GM08714 (cell line): Measurements from ENCODE around the gene COL25A1.

Experiments used
- H3K4me3 ChIP-seq: fragments of 200-500 bp; sonication (Bioruptor generic); 2 replicates; pipeline ENCODE4 v1.5.1; 2014; ENCODE audit warnings: mild to moderate bottlenecking, low read length, inconsistent platforms
- ZNF274 ChIP-seq: IDR thresholded peaks from 2 replicates; pipeline ENCODE4 v1.6.1; 2012; ENCODE audit warnings: mild to moderate bottlenecking, low read depth, low read length

COL25A1 gene

DNA sequence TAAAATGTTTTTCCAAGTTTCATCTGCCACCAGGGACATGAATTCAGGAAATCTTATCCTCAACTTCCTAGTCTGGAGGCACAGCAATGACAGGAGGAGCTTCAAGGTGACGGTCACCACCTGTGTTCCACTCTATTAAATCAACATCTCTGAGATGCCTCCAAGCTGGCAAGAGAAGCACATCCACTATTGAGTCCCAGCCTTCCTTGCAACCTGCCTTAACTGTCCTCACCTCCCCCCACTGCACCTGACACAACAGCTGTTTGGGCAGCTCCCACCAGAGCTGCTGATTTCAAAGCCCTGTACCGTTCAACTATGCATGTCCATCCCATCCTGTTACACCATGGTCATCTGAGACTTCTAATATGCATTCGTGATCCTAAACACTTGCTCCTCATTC lies 123.4 kb downstream of the COL25A1 start:
- no peak for TF ChIP-seq ZNF274
- no peak overlapping the region for H3K4me3 ChIP-seq

GRCh38 chr4:109177096-109177810 lies 125.2 kb downstream of the COL25A1 start:
- TF ChIP-seq ZNF274, result no peak
- H3K4me3 ChIP-seq, result no peak overlapping the region

DNA sequence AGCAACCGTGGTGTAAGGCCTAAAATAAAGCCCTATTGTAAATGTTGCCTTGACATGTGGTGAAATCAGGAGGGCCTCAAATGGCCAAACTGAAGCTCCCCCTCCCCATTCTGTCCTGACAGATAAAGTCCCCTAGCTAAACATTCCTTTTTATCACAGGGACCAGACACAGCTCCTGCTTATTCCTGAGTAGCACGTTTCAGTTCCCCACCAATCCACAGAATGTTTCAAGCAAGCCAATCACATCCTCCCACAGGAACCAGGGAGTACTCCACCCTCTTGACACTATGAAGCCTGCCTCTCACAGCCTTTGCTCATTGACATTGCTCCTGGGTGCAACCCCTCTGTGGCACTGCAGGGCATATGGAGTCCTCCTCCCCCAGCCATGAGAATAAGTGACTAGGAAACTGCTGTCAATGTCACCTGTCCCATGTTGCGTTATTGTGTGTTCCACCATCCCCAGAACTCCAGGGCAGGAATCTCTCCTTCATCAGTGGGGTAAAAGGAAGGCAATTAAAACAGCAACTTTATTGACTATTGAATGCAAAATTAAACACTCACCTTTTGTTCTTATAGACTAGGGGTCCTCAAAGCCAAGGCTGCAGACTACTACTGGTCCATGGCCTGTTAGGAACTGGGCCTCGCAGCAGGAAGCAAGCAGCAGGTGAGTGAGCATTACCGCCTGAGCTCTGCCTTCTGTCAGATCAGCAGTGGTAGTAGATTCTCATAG lies 128.1 kb downstream of the COL25A1 start:
- H3K4me3 ChIP-seq, result no peak overlapping the region
- no peak for TF ChIP-seq ZNF274

DNA sequence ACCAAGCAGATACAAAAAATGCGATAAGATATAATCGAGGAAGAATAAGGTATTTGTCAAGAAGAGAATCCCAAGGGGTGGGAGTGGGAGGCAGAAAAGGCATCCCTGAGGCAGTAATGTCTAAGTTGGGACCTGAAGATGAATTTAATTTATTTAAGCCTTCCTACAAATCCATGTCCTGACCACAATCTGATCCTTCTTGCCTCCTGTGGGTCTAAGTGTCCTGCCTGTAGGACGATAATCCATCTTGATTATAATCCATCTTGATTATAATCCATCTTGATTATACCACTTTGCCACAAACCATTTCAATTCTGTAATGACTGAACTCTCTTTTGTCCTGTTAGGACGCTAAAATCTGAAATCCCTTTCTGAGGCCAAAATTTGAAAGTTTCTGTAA lies 130.2 kb downstream of the COL25A1 start:
- H3K4me3 ChIP-seq, result no peak overlapping the region
- no peak for TF ChIP-seq ZNF274

GRCh38 chr4:109171070-109171469 lies 131.4 kb downstream of the COL25A1 start:
- no peak for TF ChIP-seq ZNF274

DNA sequence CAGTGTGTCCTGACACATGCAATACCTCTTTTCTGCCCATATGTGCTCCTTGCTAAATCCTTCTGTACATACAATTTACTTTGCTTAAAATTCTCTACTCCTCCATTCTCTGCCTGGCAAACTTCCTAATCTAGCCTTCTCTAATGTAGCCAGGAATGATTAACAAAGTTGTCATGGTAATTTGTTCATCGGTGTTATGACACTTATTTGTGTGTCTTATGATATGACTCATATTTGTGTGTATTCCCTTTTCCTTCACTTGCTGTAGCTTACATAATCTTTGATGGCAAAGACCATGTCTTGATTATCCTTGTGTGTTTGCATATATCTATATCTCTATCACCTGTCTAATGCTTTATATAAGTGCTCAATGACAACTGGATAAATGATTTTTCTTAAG lies 133.3 kb downstream of the COL25A1 start:
- no peak overlapping the region for H3K4me3 ChIP-seq

More at GRCh38 chr4:109171070-109171469, 131.4 kb downstream of the COL25A1 start:
- no peak overlapping the region for H3K4me3 ChIP-seq

DNA sequence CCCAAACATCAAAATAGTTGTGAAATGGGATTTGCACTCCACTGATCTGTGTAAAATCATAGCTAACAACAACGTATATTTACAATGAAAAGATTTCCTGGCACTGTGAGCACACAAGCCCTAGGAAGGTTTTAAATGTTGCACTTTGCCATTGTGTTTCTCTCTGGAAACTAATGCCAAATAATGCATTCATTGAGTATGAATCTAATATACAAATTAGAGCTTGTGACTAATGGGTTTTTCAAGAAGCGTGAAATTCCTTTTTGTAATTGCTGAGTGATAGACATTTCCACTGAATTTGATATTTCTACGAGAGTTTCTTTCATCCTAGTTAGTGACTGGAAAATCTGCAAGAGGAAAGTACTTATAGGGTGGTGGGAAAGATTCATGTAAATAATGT lies 135.9 kb downstream of the COL25A1 start:
- H3K4me3 ChIP-seq, result no peak overlapping the region
- no peak for TF ChIP-seq ZNF274

More for the DNA sequence above, 133.3 kb downstream of the COL25A1 start:
- no peak for TF ChIP-seq ZNF274

DNA sequence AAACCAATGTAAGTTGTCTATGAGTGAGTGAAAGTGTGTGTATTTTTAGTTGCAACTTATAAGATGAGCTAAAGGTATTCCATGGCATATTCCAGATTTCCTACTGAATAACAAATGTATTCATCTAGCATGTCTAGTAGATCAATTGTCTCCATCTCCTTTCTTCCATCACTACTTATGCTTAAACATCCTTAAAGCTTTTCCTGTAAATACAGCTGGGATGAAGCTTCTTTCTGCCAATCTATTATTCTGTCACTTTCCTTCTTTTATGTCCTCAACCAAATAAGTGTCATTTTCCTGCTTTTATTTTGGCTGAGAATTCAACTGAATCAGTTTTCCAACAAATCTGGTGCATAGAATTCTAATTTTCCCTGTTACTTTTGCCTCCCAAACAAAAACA lies 136.3 kb downstream of the COL25A1 start:
- TF ChIP-seq ZNF274, result no peak

DNA sequence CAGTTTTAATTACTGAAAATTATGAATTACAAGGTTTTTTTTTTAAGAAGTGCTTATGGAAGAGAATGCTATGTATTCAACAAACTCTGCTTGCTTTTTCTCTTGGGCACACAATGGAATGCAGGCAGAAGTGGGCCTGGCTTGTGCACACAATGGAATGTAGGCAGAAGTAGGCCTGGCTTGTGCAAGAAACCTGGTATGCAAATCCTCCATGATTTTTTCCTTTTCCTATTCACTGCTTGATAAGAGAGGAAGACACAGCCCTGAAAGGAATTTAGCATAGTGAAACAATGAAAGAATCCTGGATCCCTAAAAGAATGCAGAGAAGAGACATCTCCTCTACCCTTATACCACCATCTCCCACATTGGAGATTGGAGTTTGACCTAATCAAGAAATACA lies 138.4 kb downstream of the COL25A1 start:
- H3K4me3 ChIP-seq, result no peak overlapping the region
- no peak for TF ChIP-seq ZNF274

More for the DNA sequence above, 136.3 kb downstream of the COL25A1 start:
- H3K4me3 ChIP-seq, result no peak overlapping the region

DNA sequence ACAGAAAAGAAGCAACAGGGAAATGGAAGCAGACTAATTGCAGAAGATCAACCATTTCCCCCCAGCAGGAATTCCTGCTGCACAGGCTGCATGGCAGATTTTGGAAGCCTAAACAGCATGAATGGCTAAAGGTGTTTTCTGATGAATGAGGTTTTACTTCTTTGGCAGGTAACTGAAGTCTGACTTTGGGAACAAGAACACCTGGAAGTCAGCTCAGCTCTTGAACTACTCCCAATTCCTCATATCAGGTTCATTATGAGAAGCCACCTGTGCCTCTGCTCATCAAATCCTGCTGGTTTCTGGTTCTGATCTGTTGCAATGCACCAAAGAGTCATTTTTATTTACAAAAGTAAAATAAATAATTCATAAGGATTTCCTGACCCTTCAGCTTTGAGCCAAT lies 139.0 kb downstream of the COL25A1 start:
- no peak for TF ChIP-seq ZNF274
- no peak overlapping the region for H3K4me3 ChIP-seq

DNA sequence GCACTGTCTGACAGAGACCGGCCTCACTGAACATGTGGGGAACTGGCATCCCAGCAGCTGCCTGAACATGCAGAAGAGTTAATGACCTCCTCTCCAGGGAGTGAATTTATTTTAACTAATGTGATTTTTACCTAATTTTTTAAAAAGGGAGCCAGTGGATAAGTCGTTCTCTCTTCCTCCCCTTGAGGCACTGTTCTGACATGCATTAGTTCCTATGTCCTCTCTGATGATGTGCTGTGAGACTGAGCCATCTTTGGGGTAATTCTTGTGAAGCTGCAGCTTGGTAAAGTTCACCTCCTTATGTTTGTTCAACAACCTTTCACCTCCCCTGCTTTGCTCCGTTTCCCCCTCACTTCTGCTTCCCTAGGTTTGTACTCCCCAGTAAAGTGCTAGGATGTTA lies 139.7 kb downstream of the COL25A1 start:
- no peak for TF ChIP-seq ZNF274
- H3K4me3 ChIP-seq, result no peak overlapping the region

GRCh38 chr4:109160494-109160893 lies 142.0 kb downstream of the COL25A1 start:
- H3K4me3 ChIP-seq, result no peak overlapping the region
- TF ChIP-seq ZNF274, result no peak

GRCh38 chr4:109157696-109158095 lies 144.8 kb downstream of the COL25A1 start:
- no peak for TF ChIP-seq ZNF274
- no peak overlapping the region for H3K4me3 ChIP-seq

GRCh38 chr4:109157205-109157604 lies 145.3 kb downstream of the COL25A1 start:
- TF ChIP-seq ZNF274, result no peak
- H3K4me3 ChIP-seq, result no peak overlapping the region

DNA sequence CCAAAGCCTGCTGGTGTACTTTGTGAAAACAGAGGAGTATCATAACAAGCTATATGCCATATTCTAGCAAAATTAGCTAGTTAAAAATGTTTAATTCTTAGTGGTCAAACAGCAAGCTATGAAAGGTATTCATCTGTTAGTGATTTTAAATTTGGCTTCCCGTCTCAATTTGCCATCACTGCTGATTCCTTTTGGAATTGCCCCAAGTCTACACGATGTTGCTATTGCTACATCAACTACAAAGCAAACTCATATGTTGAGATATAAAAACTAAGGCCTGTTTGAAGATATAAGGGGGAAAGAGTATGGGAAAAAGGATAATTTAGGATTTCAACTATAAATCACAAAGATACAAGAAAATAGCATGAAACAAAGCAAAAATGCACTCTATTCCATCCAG lies 146.1 kb downstream of the COL25A1 start:
- H3K4me3 ChIP-seq, result no peak overlapping the region
- no peak for TF ChIP-seq ZNF274
